ENCODE results near the gene B4GALT6. TPM values are rescaled to one million over a fixed set of nuclear protein-coding genes. Genes with fewer than 3 reads are reported as not detected.

The B4GALT6 gene
- total RNA-seq, 3 donors from 2014 or later (not counting 1 experiment from before 2014, with no cell fraction given): 18.6 to 33.0 (median 20.6) TPM

DNA sequence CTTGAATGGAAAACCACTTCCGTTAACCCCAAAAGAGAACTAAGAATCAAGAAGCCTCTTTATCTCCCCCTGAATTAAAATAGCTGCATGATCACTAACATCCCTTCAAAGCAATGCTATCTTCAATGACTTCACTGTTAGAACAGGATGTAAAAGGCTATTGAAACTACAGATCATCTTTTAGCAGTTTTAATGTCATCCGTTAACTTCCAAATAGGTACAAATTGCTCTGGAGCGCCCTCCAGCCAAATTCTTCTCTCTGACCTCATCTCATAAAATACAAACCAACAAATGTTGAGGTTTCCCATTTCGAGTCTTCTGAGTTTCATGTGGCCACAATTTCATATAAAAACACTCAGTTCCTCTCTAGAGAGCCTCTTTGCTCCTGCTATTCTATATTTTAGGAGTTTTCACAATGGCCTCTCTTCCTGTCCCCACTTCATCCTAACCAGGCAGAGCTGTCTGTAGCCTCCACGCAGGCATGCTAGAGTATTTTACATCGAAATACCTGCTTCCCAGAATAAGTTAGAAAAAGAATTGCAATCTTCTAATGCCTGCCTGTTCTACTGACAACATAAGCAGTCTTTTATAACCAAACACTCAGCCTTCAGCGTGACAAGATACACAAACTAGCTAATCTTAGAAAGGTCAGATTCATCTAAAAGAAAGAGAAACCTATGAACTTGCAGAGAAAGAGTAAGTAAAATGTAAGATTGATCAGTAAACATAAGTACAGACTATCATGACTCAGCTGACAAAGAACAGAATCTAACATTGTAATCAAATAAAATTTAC is 37.9 kb downstream of the B4GALT6 start:
- no peaks in the 10 kb centered on the region for H3K9me3 ChIP-seq (ENCODE audit: control insufficient read depth, insufficient read depth, low read length)
- intact Hi-C loops (cut with micrococcal nuclease): no loop called here
- peak overlapping the region; percentile 22 for H3K27ac ChIP-seq (ENCODE audit: low read length)
- Mint-ChIP-seq H3K36me3 (no peaks in the 10 kb centered on the region), H3K4me1 (peaks cover 54 to 59% of the 10 kb centered on the region in 2 donors), H3K9me3 (no peaks in the 10 kb centered on the region), H3K27ac (peak overlapping the region; percentile 83 to 86), H3K4me3 (peak overlapping the region; percentile 52), H3K27me3 (ENCODE audit: low read depth in 2 of 2) (no peaks in the 10 kb centered on the region)
- no peak overlapping the region for H3K4me3 ChIP-seq (ENCODE audit: low read length)
- WGBS (ENCODE audit: insufficient coverage): 61% methylated on average over 7 of the region's 7 CpGs
- no peaks in the 10 kb centered on the region for H3K36me3 ChIP-seq (ENCODE audit: control insufficient read depth, insufficient read depth, low read length)
- peaks cover 22% of the 10 kb centered on the region for H3K4me1 ChIP-seq (ENCODE audit: control insufficient read depth, insufficient read depth, low read length)
- no peak for DNase-seq
- no peaks in the 10 kb centered on the region for H3K27me3 ChIP-seq (ENCODE audit: control insufficient read depth, insufficient read depth, low read length)
- TF ChIP-seq, protein P1, sequence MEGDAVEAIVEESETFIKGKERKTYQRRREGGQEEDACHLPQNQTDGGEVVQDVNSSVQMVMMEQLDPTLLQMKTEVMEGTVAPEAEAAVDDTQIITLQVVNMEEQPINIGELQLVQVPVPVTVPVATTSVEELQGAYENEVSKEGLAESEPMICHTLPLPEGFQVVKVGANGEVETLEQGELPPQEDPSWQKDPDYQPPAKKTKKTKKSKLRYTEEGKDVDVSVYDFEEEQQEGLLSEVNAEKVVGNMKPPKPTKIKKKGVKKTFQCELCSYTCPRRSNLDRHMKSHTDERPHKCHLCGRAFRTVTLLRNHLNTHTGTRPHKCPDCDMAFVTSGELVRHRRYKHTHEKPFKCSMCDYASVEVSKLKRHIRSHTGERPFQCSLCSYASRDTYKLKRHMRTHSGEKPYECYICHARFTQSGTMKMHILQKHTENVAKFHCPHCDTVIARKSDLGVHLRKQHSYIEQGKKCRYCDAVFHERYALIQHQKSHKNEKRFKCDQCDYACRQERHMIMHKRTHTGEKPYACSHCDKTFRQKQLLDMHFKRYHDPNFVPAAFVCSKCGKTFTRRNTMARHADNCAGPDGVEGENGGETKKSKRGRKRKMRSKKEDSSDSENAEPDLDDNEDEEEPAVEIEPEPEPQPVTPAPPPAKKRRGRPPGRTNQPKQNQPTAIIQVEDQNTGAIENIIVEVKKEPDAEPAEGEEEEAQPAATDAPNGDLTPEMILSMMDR (IDR thresholded peaks at IDR 0.05): no peak
- ATAC-seq: no peak

GRCh38 chr18:31645411-31645810 is 39.0 kb downstream of the B4GALT6 start:
- DNase-seq (no peak), ATAC-seq (peak; percentile 58 to 66 (median 63))
- no CpG with 5 or more reads among the region's 4 CpGs for WGBS (ENCODE audit: insufficient coverage)
- H3K27me3 Mint-ChIP-seq (ENCODE audit: low read depth in 2 of 2): no peaks in the 10 kb centered on the region
- peak overlapping the region; percentile 31 for H3K4me3 Mint-ChIP-seq
- intact Hi-C loops (cut with micrococcal nuclease): no loop called here
- H3K36me3 ChIP-seq (ENCODE audit: control insufficient read depth, insufficient read depth, low read length): no peaks in the 10 kb centered on the region
- no peaks in the 10 kb centered on the region for H3K9me3 ChIP-seq (ENCODE audit: control insufficient read depth, insufficient read depth, low read length)
- H3K4me3 ChIP-seq (ENCODE audit: low read length): no peak overlapping the region
- H3K36me3 Mint-ChIP-seq: no peaks in the 10 kb centered on the region
- TF ChIP-seq, protein P1 (IDR thresholded peaks at IDR 0.05): no peak
- no peaks in the 10 kb centered on the region for H3K9me3 Mint-ChIP-seq
- peak overlapping the region; percentile 83 to 86 for H3K27ac Mint-ChIP-seq
- H3K4me1 ChIP-seq (ENCODE audit: control insufficient read depth, insufficient read depth, low read length): peaks cover 11% of the 10 kb centered on the region
- H3K27me3 ChIP-seq (ENCODE audit: control insufficient read depth, insufficient read depth, low read length): no peaks in the 10 kb centered on the region
- H3K4me1 Mint-ChIP-seq: peaks cover 46 to 50% of the 10 kb centered on the region in 2 donors
- H3K27ac ChIP-seq (ENCODE audit: low read length): no peak overlapping the region

GRCh38 chr18:31643003-31643402 is 41.4 kb downstream of the B4GALT6 start:
- Histone ChIP-seq H3K9me3 (ENCODE audit: control insufficient read depth, insufficient read depth, low read length) (no peaks in the 10 kb centered on the region), H3K4me1 (ENCODE audit: control insufficient read depth, insufficient read depth, low read length) (peaks cover 4% of the 10 kb centered on the region), H3K36me3 (ENCODE audit: control insufficient read depth, insufficient read depth, low read length) (no peaks in the 10 kb centered on the region), H3K27me3 (ENCODE audit: control insufficient read depth, insufficient read depth, low read length) (no peaks in the 10 kb centered on the region), H3K4me3 (ENCODE audit: low read length) (no peak overlapping the region), H3K27ac (ENCODE audit: low read length) (no peak overlapping the region)
- H3K9me3 Mint-ChIP-seq: no peaks in the 10 kb centered on the region
- DNase-seq: no peak
- ATAC-seq: no peak
- H3K4me1 Mint-ChIP-seq: peaks cover 31 to 36% of the 10 kb centered on the region in 2 donors
- H3K4me3 Mint-ChIP-seq: no peak overlapping the region
- 100% methylated on average over 3 of the region's 4 CpGs for WGBS (ENCODE audit: insufficient coverage)
- H3K27ac Mint-ChIP-seq: no peak overlapping the region
- no peaks in the 10 kb centered on the region for H3K27me3 Mint-ChIP-seq (ENCODE audit: low read depth in 2 of 2)
- intact Hi-C loops (cut with micrococcal nuclease): no loop called here
- TF ChIP-seq, protein P1 (IDR thresholded peaks at IDR 0.05): no peak
- no peaks in the 10 kb centered on the region for H3K36me3 Mint-ChIP-seq
